IPS-11a (cell line): ENCODE data around the gene SLC29A1.
"Not testable (repeated sequence)": the region's sequence is repeated elsewhere in the genome, so short reads cannot be mapped to it uniquely, and the experiment has no call there.

Source experiments
- H3K4me3 ChIP-seq: one replicate; pipeline ENCODE4 v1.5.1; 2013; ENCODE audit warnings: low read depth, low read length, control low read depth

The SLC29A1 gene

DNA sequence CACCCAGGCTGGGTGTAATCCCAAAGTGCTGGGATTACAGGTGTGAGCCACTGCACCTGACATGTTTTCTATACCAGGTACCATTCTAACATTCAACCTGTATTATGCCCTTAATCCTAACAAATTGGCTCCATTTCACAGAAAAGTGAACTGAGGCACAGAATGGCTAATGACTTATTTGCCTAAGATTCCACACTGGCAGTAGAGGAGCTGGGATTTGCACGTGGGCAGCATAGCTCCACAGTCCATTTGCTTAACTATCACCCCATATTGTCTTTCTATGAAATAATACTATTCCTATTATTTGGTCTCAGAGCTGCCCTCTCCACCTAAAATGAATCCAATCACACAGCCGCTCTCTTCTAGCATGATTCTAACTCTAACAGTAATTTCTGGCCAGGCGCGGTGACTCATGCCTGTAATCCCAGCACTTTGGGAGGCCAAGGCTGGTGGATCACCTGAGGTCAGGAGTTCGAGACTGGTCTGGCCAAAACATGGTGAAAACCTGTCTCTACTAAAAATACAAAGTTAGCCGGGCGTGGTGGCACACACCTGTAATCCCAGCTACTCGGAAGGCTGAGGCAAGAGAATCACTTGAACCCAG, 30.0 kb upstream of the SLC29A1 start:
- H3K4me3 ChIP-seq, result no peak overlapping the region

DNA sequence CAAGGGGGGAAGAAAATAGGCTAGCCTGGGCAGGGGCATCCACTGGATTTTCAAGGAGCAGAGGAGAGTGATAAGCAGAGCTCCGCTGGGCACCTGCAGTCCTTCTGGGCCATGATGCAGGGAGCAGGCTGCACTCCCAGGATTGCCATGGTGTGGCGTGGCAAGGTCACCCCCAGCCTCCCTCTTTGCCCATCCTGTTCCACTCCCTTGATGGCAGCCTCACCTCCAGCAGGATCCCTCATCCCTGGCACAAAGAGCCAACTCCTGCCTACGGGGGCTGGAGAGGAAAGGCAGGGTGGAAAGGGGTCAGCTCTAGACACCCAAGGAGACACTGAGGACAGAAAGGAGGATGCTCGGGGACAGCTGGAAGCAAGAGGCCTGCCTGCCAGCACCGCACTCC, 29.1 kb upstream of the SLC29A1 start:
- H3K4me3 ChIP-seq, result no peak overlapping the region

DNA sequence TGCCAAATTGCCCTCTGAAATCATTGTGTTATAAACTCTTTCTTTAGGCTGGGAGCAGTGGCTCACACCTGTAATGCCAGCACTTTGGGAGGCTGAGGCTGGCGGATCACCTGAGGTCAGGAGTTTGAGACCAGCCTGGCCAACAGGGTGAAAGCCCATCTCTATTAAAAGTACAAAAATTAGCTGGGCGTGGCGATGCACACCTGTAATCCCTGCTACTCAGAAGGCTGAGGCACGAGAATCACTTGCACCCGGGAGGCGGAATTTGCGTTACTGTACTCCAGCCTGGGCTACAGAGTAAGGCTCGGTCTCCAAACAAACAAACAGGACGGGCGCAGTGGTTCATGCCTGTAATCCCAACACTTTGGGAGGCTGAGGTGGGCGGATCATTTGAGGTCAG, 27.0 kb upstream of the SLC29A1 start:
- not testable (repeated sequence) for H3K4me3 ChIP-seq

DNA sequence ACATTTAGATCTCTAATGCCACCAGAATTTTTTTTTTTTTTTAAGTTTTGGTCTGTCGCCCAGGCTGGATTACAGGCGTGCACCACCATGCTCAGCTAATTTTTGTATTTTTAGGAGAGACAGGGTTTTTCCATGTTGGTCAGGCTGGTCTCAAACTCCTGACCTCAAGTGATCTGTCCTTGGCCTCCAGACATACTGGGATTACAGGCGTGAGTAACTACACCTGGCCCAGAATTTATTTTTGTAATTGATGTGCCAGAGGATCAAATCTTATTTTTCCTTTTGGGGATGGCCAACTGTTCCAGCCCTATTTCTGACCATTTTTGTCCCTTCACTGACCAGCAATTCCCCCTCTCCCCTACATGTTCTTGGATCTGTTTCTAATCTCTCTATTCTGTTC, 24.7 kb upstream of the SLC29A1 start:
- H3K4me3 ChIP-seq, result no peak overlapping the region

DNA sequence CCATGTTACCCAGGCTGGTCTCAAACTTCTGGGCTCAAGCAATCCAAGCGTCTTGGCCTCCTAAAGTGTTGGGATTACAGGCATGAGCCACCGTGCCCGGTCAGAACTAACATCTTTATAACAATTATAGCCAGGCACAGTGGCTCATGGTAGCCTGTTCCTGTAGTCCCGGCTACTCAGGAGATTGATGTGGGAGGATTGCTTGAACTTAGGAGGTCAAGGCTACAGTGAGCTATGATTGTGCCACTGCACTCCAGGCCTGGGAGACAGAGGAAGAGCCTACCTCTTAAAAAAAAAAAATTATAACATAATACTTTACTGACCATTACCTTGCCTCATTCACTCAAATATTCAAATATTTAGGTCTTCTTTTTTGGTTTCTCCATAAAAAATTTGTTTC, 23.5 kb upstream of the SLC29A1 start:
- no peak overlapping the region for H3K4me3 ChIP-seq

DNA sequence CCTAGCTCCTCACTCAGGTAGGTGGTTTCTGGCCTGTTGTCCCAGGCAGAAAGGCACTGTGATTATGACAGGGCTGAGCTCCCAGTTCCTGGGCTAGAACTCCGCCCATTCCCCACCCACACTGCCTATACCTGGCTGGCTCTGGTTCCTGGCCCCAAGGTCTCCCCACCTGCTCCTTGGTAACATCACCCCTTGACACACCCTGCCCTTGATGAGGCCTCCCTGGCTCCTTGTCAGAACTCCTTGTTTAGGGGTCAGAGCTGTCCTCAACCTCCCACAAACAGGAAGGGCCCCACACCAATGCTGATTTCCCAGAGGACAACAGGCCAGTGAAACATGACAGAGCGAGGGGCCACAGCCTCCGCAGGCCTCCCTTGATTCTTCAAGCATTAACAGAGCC, 22.2 kb upstream of the SLC29A1 start:
- H3K4me3 ChIP-seq, result no peak overlapping the region

DNA sequence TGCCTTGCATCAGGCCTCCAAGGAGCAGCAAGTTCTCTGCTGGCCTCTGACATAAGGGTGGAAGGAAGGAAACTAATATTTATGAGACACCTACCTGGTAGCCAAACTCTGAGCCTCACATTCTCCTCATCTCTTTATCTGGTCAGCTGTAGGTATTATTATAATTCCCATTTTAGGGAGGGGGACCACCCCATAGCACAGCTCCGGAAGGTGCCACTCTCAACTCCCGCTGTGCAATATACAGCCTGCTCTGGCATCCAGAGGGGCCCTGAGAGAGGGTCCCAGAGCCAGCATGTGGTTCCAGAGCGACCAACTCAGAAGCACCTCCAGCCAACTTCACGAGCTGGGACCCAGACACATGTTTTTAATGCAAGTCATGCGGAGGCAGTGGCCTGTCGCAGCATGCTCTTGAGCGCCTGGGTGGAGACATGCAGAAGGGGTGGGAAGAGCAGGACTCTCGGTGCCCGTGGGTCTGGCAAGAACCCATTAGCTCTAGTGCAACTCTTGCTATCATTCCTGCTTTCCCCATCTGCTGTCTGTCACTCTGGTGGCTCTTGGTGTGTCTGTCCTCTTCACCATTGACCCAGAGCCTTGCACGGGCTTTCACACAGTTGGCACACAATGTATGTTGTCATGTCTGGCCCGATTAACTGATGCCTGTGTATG, 21.6 kb upstream of the SLC29A1 start:
- no peak overlapping the region for H3K4me3 ChIP-seq

DNA sequence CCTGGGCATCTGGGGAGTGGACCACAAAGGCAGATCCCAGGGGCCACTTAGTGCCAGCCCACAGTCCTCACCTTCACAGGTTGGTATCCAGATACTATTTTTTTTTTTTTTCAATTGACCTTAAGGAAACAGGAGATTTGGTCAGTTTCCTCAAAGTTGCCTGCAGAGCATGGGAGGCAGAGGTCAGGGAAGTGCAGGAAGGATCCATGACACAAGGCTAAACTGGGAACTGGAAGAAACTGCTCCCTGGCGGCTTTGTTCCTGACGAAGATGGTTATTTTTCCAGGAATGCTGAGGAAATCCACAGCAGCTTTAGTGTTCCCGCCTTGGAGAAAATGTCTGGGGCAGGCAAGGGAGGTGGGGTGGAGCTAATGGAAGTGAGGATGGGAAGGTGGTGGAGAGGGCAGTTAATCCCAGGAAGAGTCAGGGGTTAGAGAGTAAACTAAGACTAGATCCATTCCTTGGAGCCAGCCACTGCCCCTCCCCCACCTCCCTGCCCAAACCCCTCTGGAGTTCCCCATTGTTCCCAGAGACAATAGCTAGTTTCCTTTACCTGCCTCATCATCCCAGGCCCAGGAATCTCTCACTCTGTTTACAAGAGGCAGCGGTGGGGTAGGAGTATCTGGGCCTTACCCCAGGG, 20.9 kb upstream of the SLC29A1 start:
- no peak overlapping the region for H3K4me3 ChIP-seq

DNA sequence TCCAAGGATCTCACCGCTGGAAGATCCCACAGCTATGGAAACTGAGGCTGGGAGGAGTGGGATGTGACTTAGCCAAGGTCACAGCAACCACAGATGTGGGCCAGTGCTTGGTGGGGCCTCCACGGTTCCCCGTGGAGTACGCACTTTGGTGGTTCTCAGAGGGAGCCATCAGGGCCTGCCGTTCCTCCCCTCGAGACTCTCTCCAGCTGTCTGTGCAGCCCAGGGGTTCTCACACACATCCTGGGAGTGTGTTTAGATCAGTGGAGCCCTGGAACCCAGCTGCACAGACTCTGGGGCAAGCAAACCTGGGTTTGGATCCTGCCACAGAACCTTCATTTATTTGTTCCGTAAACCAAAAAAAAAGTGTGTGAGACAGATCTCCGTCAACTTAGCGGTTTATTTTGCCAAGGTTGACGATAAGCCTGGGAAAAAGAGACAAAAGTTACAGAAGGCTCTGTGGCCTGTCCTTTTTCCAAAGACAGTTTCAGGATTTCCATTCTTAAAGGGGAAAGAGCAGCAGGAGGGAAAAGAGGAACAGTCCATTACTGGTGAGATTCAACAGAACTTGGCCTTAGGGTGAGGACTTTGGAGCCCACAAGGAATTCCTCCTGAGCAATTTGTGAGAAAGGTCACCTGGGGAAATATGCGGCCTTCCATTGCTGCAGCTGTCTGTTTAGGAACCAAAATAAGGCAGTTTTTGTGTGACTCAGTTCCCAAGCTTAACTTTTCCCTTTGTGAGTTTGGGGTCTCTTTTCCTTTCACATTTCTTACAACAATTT, 20.2 kb upstream of the SLC29A1 start:
- H3K4me3 ChIP-seq, result no peak overlapping the region

DNA sequence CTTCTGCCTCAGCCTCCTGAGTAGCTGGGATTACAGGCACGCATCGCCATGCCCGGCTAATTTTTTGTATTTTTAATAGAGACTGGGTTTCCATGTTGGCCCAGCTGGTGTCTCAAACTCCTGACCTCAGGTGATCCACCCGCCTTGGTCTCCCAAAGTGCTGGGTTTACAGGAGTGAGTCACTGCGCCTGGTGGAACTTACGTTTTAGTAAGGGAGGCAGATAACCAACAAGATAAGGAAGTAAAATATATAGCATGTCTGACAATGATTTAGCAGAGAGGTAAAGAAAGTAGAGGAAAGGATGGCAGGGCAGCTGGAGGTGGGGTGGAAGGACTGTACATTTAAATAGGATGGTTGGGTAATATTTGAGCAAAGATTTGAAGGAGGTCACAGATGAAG, 19.4 kb upstream of the SLC29A1 start:
- H3K4me3 ChIP-seq, result no peak overlapping the region

DNA sequence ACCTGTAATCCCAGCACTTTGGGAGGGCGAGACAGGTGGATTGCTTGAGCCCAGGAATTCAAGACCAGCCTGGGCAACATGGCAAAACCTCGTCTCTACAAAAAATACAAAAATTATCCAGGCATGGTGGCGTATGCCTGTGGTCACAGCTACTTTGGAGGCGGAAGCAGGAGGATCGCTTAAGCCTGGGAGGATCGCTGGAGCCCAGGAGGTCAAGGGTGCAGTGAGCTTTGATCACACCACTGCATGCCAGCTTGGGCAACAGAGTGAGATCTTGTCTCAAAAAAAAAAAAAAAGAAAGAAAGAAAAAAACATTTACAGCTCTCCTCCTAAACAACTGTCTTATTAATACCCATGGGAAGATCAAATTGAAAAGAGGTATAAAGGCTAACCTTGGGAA, 15.4 kb upstream of the SLC29A1 start:
- H3K4me3 ChIP-seq, result no peak overlapping the region

DNA sequence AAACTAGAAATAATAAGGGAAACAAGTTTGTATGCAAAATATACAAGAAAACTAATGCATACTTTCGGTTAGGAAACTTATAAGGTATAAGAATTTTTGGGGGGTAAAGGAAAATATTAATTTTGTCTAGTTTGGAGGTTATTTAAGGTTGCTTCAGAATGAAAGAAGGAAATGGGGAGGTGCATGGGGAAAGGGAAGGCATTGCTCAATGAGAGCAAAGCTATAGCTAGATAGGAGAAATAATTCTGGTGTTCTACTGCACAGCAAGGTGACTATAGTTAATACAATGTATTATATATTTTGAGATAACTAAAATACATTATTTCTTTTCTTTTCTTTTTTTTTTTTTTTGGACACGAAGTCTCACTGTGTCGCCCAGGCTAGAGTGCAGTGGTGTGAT, 12.1 kb upstream of the SLC29A1 start:
- H3K4me3 ChIP-seq, result no peak overlapping the region

DNA sequence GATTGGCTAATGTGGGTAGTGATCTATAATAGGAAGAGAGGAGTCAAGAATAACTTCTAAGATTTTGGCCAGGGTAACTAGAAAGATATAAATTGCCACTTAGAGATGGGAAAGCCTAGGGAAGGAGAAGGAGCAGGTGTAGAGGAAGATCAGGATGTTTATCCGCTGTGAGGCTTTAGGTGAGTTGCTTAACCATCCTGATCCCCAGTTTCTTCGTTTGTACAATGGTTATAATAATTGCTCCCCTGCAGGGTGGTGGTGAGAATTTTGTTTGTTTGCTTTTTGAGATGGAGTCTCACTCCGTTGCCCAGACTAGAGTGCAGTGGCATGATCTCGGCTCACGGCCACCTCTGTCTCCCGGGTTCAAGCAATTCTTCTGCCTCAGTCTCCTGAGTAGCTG, 9.1 kb upstream of the SLC29A1 start:
- no peak overlapping the region for H3K4me3 ChIP-seq

DNA sequence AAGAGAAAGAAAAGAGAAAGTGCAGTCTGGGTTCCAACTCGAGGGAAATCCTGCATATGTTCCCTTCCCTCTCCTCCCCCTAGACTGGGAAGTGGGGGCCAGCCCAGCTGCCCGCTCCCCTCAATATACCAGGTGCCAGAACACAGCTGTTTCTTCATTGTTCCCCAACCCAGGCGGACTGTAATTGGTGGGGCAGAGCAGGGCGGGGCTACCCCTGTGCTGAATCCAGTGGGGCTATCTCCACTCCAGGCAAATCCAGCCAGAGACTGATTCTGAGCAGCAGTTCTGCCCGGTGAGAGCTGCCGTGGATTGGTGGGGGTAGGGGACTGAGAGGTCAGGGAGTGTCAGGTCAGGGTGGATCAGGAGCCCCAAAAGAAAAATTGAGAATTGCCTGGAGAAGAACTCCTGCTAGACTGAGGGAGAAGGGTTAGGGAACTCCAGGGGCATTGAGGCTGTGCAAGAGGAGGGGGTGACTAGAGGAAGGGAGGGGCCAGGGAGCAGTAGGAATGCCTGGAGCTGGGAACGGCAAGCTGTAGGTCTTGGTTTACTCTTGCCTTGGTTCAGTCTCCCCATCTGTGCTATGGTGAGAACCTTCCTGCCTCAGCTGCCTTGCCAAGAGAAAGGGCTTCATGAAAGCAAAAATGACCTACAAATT, 6.6 kb upstream of the SLC29A1 start, which contains the start of gene MYMX:
Gene MYMX, plus strand, starts transcription at position 250 of the 655 bp plus-strand sequence. CDS start 546 bp downstream, outside the sequence.
- no peak within 1 kb of the TSS for H3K4me3 ChIP-seq

DNA sequence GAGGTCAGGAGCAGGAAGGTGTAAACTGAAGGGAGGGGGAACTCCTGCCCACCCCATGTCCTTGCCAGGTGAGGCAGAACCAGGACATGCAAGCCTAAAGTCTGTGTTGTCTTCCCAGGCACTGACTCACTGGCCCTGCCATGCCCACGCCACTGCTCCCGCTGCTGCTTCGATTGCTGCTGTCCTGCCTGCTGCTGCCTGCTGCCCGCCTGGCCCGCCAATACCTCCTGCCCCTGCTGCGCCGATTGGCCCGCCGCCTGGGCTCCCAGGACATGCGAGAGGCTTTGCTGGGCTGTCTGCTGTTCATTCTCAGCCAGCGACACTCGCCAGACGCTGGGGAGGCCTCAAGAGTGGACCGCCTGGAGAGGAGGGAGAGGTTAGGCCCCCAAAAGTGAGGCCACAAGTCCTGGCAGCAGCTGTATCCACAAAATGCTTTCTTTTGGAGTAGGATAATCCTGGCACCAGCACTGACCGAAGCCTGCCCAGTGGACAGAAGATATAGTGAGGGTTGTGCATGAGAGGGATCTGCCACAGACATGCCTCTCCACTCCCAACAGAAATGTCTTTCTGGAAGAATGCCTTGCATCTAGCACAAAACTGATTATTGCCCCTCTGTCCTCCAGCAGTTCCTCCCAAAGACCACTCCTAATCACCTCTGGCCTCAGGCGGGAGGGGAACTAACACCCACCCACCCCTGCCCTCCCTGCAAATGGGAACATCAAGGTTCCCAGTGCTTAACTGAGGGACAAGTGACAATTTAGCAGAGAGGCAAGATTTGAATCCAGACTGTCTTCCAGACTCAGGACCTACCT, 5.9 kb upstream of the SLC29A1 start:
- H3K4me3 ChIP-seq, result no peak overlapping the region

DNA sequence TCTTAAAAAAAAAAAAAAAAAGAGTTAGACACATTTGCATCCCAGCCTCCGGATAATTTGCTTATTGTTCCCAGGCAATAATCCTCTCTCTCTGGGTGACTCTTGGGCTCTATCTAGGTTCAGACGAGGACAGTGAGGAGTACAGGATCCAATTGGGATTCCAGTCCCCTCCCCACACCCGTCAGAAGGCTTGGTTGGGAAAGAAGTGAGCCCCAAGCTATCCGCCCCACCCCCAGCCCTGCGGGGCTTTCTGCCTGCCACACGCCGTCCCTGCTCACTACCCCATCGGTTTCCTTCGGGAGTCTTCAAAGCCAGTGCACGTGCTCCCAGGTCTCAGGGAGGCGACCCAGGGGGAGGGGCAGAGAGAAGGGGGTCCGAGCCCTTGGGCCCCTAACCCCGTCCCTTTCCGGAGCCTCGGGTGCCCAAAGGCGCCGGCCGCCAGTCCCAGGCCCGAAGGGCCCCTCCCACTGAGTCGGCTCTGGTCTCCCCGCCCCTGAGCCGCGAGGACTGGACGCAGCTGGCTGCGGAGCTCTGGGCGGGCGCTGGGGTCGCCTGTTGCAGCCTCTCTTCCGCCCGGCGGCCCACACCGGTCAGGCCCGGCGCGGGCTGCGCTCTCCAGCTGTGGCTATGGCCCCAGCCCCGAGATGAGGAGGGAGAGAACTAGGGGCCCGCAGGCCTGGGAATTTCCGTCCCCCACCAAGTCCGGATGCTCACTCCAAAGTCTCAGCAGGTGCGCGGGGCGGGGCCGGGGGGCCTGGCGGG, 4.2 kb upstream of the SLC29A1 start:
- peak overlapping the region; percentile 28 for H3K4me3 ChIP-seq

DNA sequence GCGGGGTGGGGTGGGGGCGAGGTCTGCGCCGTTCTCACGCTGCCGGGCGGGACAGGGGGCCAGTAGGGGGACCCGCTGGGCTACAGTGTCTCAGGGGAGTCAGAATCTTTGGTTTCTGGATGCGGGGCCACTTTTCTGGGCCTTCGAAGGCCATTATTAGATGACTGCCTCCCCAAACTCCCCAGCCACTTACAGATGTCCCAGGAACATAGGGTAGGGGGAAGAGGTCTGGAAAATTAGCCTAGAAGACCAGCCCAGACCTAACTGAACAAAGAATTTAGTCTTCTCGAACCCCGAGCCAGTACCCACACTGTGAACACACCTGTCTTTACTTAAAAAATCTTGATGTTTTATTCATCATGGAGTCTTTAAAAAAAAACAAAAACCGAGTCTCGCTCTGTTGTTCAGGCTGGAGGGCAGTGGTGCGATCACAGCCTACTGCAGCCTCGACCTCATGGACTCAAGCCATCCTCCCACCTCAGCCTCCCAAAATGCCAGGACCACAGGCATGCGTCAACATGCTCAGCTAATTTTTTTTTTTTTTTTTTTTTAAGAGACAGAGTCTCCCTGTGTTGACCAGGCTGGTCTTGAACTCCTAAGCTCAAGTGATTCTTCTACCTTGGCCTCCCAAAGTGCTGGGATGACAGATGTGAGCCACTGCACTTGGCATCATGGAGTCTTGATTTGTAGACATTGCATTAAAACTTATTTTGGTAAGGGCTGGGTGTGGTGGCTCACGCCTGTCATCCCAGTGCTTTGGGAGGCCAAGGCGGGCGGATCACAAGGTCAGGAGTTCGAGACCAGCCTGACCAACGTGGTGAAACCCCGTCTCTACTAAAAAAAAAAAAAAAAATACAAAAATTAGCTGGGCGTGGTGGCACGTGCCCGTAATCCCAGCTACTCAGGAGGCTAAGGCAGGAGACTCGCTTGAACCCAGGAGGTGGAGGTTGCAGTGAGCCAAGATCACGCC, 3.3 kb upstream of the SLC29A1 start:
- H3K4me3 ChIP-seq, result no peak overlapping the region

DNA sequence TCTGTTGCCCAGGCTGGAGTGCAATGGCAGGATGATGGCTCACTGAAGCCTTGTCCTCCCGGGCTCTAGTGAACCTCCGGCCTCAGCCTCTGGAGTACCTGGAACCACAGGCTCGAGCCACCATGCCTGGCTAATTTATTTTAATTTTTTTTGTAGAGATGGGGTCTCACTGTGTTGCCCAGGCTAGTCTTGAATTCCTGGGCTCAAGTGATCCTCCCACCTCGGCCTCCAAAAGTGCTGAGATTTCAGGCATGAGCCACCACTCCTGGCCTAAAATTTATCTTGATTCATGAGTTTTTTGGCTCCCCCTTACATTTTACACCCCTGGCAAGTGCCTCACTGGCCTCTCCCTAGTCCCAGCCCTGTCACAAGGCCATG, 2.5 kb upstream of the SLC29A1 start:
- H3K4me3 ChIP-seq, result no peak overlapping the region
